Measurements from ENCODE around the gene USP49. TPM values are rescaled to one million over a fixed set of nuclear protein-coding genes. Genes with fewer than 3 reads are reported as not detected.
A peak's percentile ranks its signal among the peaks of the same experiment; 100 is the strongest.

USP49 gene
- total RNA-seq, 1 donor from 2014 or later, result 2.4 TPM

DNA sequence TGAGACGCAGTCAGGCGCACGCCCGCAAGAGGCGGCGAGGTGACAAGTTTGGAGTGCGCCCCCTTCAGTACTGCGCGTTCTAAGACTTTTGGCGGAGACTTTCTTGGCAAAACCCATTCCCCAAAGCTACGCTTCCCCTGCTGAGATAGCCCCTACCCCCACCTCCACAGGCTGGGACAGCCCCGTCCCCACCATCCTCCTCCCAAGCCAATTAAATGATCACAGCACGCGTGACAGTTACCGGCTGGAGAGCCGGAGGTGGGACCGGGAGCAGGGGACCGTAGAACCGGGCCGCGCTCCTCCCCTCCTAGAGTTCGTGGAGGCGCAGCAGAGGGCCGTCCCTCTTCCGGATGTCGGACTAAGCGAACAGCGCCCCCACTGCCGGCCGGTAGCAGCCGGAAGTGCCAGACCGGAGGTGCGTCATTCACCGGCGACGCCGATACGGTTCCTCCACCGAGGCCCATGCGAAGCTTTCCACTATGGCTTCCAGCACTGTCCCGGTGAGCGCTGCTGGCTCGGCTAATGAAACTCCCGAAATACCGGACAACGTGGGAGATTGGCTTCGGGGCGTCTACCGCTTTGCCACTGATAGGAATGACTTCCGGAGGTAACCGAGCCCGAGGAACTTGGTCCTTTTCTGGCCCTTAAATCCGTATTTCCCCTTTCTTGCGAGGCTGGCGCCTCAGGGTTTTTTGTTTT, 107.8 kb downstream of the USP49 start, which contains the start of gene TOMM6:
TOMM6 (plus strand) TSS at position 476 of the 699 bp plus-strand sequence; CDS start at position 480, 4 bp downstream.
- peak; percentile 71 for DNase-seq (ENCODE audit: low read depth)
- peak; percentile 80 for TF ChIP-seq CTCF (IDR thresholded peaks at IDR 0.05; ENCODE audit: insufficient read depth, low read length, poor library complexity, severe bottlenecking)
- Histone ChIP-seq H3K36me3 (ENCODE audit: control insufficient read depth, insufficient read depth, low read length) (no peaks in the 10 kb centered on the region), H3K27me3 (ENCODE audit: control insufficient read depth, insufficient read depth, low read length) (no peaks in the 10 kb centered on the region), H3K4me3 (ENCODE audit: low read depth, low read length) (peak within 1 kb of the TSS; percentile 74)

- peak; percentile 22 for TF ChIP-seq CTCF (IDR thresholded peaks at IDR 0.05; ENCODE audit: insufficient read depth, low read length, poor library complexity, severe bottlenecking)
- no peak for DNase-seq (ENCODE audit: low read depth)
- Histone ChIP-seq H3K4me3 (ENCODE audit: low read depth, low read length) (peak overlapping the region; percentile 74), H3K36me3 (ENCODE audit: control insufficient read depth, insufficient read depth, low read length) (no peaks in the 10 kb centered on the region), H3K27me3 (ENCODE audit: control insufficient read depth, insufficient read depth, low read length) (no peaks in the 10 kb centered on the region)
These were observed 108.5 kb downstream of the USP49 start for GRCh38 chr6:41786451-41787218.

GRCh38 chr6:41785689-41786450, 109.3 kb downstream of the USP49 start:
- DNase-seq (ENCODE audit: low read depth), result no peak
- no peak for TF ChIP-seq CTCF (IDR thresholded peaks at IDR 0.05; ENCODE audit: insufficient read depth, low read length, poor library complexity, severe bottlenecking)
- Histone ChIP-seq H3K27me3 (ENCODE audit: control insufficient read depth, insufficient read depth, low read length) (no peaks in the 10 kb centered on the region), H3K36me3 (ENCODE audit: control insufficient read depth, insufficient read depth, low read length) (no peaks in the 10 kb centered on the region), H3K4me3 (ENCODE audit: low read depth, low read length) (peak overlapping the region; percentile 74)

GRCh38 chr6:41785254-41785653, 109.9 kb downstream of the USP49 start:
- Histone ChIP-seq H3K27me3 (ENCODE audit: control insufficient read depth, insufficient read depth, low read length) (no peaks in the 10 kb centered on the region), H3K36me3 (ENCODE audit: control insufficient read depth, insufficient read depth, low read length) (no peaks in the 10 kb centered on the region), H3K4me3 (ENCODE audit: low read depth, low read length) (no peak overlapping the region)
- no peak for DNase-seq (ENCODE audit: low read depth)
- TF ChIP-seq CTCF (IDR thresholded peaks at IDR 0.05; ENCODE audit: insufficient read depth, low read length, poor library complexity, severe bottlenecking), result no peak

DNA sequence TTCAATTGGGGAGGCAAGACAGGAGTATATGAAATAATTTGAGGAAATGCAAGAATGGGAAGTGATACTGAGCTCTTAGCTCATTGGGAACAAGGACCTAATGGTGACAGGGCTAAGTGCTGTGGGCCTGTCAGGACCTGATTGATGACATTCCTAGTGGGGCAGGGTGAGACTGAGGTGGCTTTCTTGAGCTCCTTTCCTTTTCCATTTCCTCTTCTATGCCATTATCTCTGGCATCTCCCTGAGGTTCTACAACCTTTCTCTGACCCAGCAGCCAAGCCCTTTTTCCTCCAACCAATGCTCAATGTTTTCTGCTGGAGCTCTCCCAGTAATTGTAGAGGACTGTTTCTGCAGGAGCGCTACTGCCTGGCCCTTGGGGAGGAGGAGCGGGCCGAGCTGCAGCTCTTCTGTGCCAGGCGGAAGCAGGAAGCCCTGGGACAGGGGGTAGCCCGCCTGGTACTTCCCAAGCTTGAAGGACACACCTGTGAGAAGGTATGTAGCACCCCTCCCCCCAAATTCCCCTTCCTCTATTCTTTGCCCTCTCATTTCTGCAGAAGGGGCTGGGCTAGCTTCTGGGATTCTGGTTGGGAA, 110.5 kb downstream of the USP49 start:
- H3K4me3 ChIP-seq (ENCODE audit: low read depth, low read length), result no peak overlapping the region
- no peaks in the 10 kb centered on the region for H3K27me3 ChIP-seq (ENCODE audit: control insufficient read depth, insufficient read depth, low read length)
- H3K36me3 ChIP-seq (ENCODE audit: control insufficient read depth, insufficient read depth, low read length), result no peaks in the 10 kb centered on the region
- no peak for DNase-seq (ENCODE audit: low read depth)
- TF ChIP-seq CTCF (IDR thresholded peaks at IDR 0.05; ENCODE audit: insufficient read depth, low read length, poor library complexity, severe bottlenecking), result no peak

Measured in kidney epithelial cell (primary cell).